Caki2 (cell line): ENCODE results near the gene NFU1. TPM values are rescaled to one million over a fixed set of nuclear protein-coding genes. Genes with fewer than 3 reads are reported as not detected.
A peak's percentile ranks its signal among the peaks of the same experiment; 100 is the strongest.

Experiments
- DNase-seq: peaks from one replicate; pipeline ENCODE4 v3.0.0-alpha.2; 2015; ENCODE audit warnings: low read depth
- in situ Hi-C: cut with HindIII; loops from 2 replicates; pipeline ENCODE4 v1.10.0; 2016; ENCODE audit warnings: low sequenced_read_pairs, low pct_unique_long_range_greater_than_20kb, mixed read lengths
- total RNA-seq: library from RNA; depleted of rRNA; stranded (reverse); fragments of >200 nt; shearing (Covaris generic); gene quantifications from 2 replicates; pipeline ENCODE4 v1.2.3, GENCODE V29; 2014; ENCODE audit warnings: low replicate concordance; rRNA removed

NFU1 gene
- total RNA-seq: 61.9 and 78.5 TPM in 2 replicates

GRCh38 chr2:69436938-69437750 is at the start of gene NFU1:
TSS of gene NFU1 (minus strand) at chr2:69437435. CDS start at chr2:69437422, 13 bp downstream.
- peak; percentile 94 for DNase-seq
- in situ Hi-C loops: no loop called here

GRCh38 chr2:69483696-69484095 is 46.5 kb upstream of the NFU1 start:
- in situ Hi-C loops: no loop called here
- peak; percentile 88 for DNase-seq

GRCh38 chr2:69483024-69483423 is 45.8 kb upstream of the NFU1 start:
- in situ Hi-C loops: no loop called here
- DNase-seq: no peak

GRCh38 chr2:69482471-69482870 is 45.2 kb upstream of the NFU1 start:
- peak; percentile 79 for DNase-seq
- in situ Hi-C loops: no loop called here

- DNase-seq: no peak
- in situ Hi-C loops: no loop called here
Measured at GRCh38 chr2:69481421-69481820, 44.2 kb upstream of the NFU1 start.

GRCh38 chr2:69477627-69478026 is 40.4 kb upstream of the NFU1 start:
- in situ Hi-C loops: no loop called here

GRCh38 chr2:69474688-69475087 is 37.5 kb upstream of the NFU1 start:
- DNase-seq: no peak
- in situ Hi-C loops: no loop called here

More at GRCh38 chr2:69477627-69478026, 40.4 kb upstream of the NFU1 start:
- no peak for DNase-seq

- in situ Hi-C loops: no loop called here
- no peak for DNase-seq
Measured at GRCh38 chr2:69471793-69472192, 34.6 kb upstream of the NFU1 start.

- no peak for DNase-seq
Measured at GRCh38 chr2:69470911-69471310, 33.7 kb upstream of the NFU1 start.

GRCh38 chr2:69469784-69470183 is 32.5 kb upstream of the NFU1 start:
- in situ Hi-C loops: no loop called here
- DNase-seq: no peak

More at GRCh38 chr2:69470911-69471310, 33.7 kb upstream of the NFU1 start:
- in situ Hi-C loops: no loop called here

GRCh38 chr2:69469375-69469774 is 32.1 kb upstream of the NFU1 start:
- in situ Hi-C loops: no loop called here
- no peak for DNase-seq

- no peak for DNase-seq
- in situ Hi-C loops: no loop called here
Measured at GRCh38 chr2:69466728-69467127, 29.5 kb upstream of the NFU1 start.

GRCh38 chr2:69465513-69466456 is 28.6 kb upstream of the NFU1 start:
- DNase-seq: no peak
- in situ Hi-C loops: no loop called here

- in situ Hi-C loops: no loop called here
- DNase-seq: peak; percentile 19
Measured at GRCh38 chr2:69464575-69464974, 27.3 kb upstream of the NFU1 start.

GRCh38 chr2:69462780-69463179 is 25.5 kb upstream of the NFU1 start:
- DNase-seq: no peak
- in situ Hi-C loops: no loop called here

GRCh38 chr2:69461404-69461803 is 24.2 kb upstream of the NFU1 start:
- in situ Hi-C loops: no loop called here
- DNase-seq: no peak

GRCh38 chr2:69459936-69460335 is 22.7 kb upstream of the NFU1 start:
- in situ Hi-C loops: no loop called here
- DNase-seq: no peak

- in situ Hi-C loops: no loop called here
- no peak for DNase-seq
Measured at GRCh38 chr2:69456950-69457445, 19.8 kb upstream of the NFU1 start.

- in situ Hi-C loops: no loop called here
- DNase-seq: no peak
Measured at GRCh38 chr2:69456154-69456553, 18.9 kb upstream of the NFU1 start.
